GM18517 (cell line): ENCODE data around the gene AADACL2.
"Not testable (repeated sequence)": the region's sequence is repeated elsewhere in the genome, so short reads cannot be mapped to it uniquely, and the experiment has no call there.

Experiments used
- ATAC-seq: cut with Tn5 transposase; IDR thresholded peaks from one replicate; pipeline ENCODE4 v1.9.1; 2021; ENCODE audit warnings: mild to moderate bottlenecking, moderate library complexity; ENCODE audit not compliant: unreplicated experiment

AADACL2 gene

GRCh38 chr3:151764699-151765098 is 31.0 kb downstream of the AADACL2 start:
- not testable (repeated sequence) for ATAC-seq

GRCh38 chr3:151765685-151766084 is 32.0 kb downstream of the AADACL2 start:
- ATAC-seq: no peak

GRCh38 chr3:151766454-151766853 is 32.7 kb downstream of the AADACL2 start:
- no peak for ATAC-seq

- no peak for ATAC-seq
Observed at GRCh38 chr3:151768393-151768930, 34.7 kb downstream of the AADACL2 start.

GRCh38 chr3:151769175-151769574 is 35.4 kb downstream of the AADACL2 start:
- ATAC-seq: no peak

GRCh38 chr3:151770956-151771355 is 37.2 kb downstream of the AADACL2 start:
- no peak for ATAC-seq

GRCh38 chr3:151772825-151773480 is 39.2 kb downstream of the AADACL2 start:
- ATAC-seq: no peak

GRCh38 chr3:151774235-151774634 is 40.5 kb downstream of the AADACL2 start:
- ATAC-seq: no peak

GRCh38 chr3:151774910-151775309 is 41.2 kb downstream of the AADACL2 start:
- ATAC-seq: no peak

- ATAC-seq: no peak
Observed at GRCh38 chr3:151775314-151776258, 41.9 kb downstream of the AADACL2 start.

GRCh38 chr3:151776259-151776740 is 42.6 kb downstream of the AADACL2 start:
- no peak for ATAC-seq

GRCh38 chr3:151777880-151778279 is 44.2 kb downstream of the AADACL2 start:
- ATAC-seq: no peak

GRCh38 chr3:151787626-151788025 is 53.9 kb downstream of the AADACL2 start:
- ATAC-seq: no peak

- ATAC-seq: no peak
Observed at GRCh38 chr3:151788401-151788800, 54.7 kb downstream of the AADACL2 start.

GRCh38 chr3:151789853-151790463 is 56.2 kb downstream of the AADACL2 start:
- ATAC-seq: no peak

- not testable (repeated sequence) for ATAC-seq
Observed at GRCh38 chr3:151790763-151791162, 57.0 kb downstream of the AADACL2 start.

- ATAC-seq: no peak
Observed at GRCh38 chr3:151792411-151792810, 58.7 kb downstream of the AADACL2 start.

- ATAC-seq: no peak
Observed at GRCh38 chr3:151793636-151794035, 59.9 kb downstream of the AADACL2 start.

GRCh38 chr3:151794080-151794479 is 60.4 kb downstream of the AADACL2 start:
- ATAC-seq: no peak

- ATAC-seq: no peak
Observed at GRCh38 chr3:151795276-151795675, 61.5 kb downstream of the AADACL2 start.

GRCh38 chr3:151796105-151796680 is 62.5 kb downstream of the AADACL2 start:
- no peak for ATAC-seq
